Psoas muscle (tissue), 8 donors: Measurements from ENCODE around the gene INSRR. TPM values are rescaled to one million over a fixed set of nuclear protein-coding genes. Genes with fewer than 3 reads are reported as not detected.

Experiments used
- ATAC-seq, 4 donors: fragments of 200-7000 bp; cut with Tn5 transposase; one replicate each; pipeline ENCODE4 v1.9.1; 2020; ENCODE audit warnings: moderate library complexity in 3 of 4, mild to moderate bottlenecking in 2 of 4
- DNase-seq, 2 donors: peaks; one replicate each; pipeline ENCODE4 v3.0.0-alpha.2; 2020
- H3K27ac ChIP-seq: fragments of 200-600 bp; one replicate; pipeline ENCODE4 v1.8.0; 2022
- H3K27me3 ChIP-seq, 3 donors: fragments of 200-600 bp in 1 of 3; one replicate each; pipeline versions ENCODE4 v1.6.1 to v1.8.0; 2013 to 2022; ENCODE audit warnings: low read length in 2 of 3, mild to moderate bottlenecking in 2 of 3, moderate library complexity in 1 of 3; ENCODE audit not compliant: insufficient read depth in 3 of 3
- H3K36me3 ChIP-seq, 2 donors: fragments of 200-600 bp in 1 of 2; one replicate each; pipeline versions ENCODE4 v1.6.1 to v1.8.0; 2013 to 2022; ENCODE audit warnings: low read depth in 1 of 2, mild to moderate bottlenecking in 1 of 2, moderate library complexity in 1 of 2; ENCODE audit not compliant: insufficient read depth in 1 of 2
- H3K4me1 ChIP-seq: fragments of 200-600 bp; one replicate; pipeline ENCODE4 v1.8.0; 2022
- H3K4me3 ChIP-seq: fragments of 200-600 bp; one replicate; pipeline ENCODE4 v1.8.0; 2022; ENCODE audit warnings: mild to moderate bottlenecking
- H3K9me3 ChIP-seq: fragments of 200-600 bp; one replicate; pipeline ENCODE4 v1.8.0; 2022
- CTCF ChIP-seq: fragments of 200-600 bp; IDR thresholded peaks from one replicate; pipeline ENCODE4 v1.8.0; 2022; ENCODE audit warnings: antibody characterized with exemption
- WGBS, 3 donors: extraction: QIAGEN DNeasy Blood & Tissue Kit; methylation state at CpG; one replicate each; pipeline versions ENCODE4 v1.1.6 to v1.1.7; 2013; 5-methylcytosine and 5-hydroxymethylcytosine counted together
- intact Hi-C, 2 donors: fragments of 100-400 bp; cut with DNase I; formaldehyde crosslinking; loops; one replicate each; pipeline versions ENCODE4 v1.11.0 to v1.14.2; 2022
- polyA plus RNA-seq, 3 donors: library from polyadenylated mRNA; stranded (reverse); fragments of 200-250 nt; gene quantifications; one replicate each; pipeline ENCODE4 v1.2.3, GENCODE V29; 2013
- total RNA-seq, 4 donors: library from RNA; stranded (reverse); fragmentation: NEBNext Ultra II Directional in 2 of 4; extraction: Animal tissue kit (Norgen Biotek cat#: 25700) in 2 of 4; gene quantifications; one replicate each; pipeline versions ENCODE4 v1.2.1 to v1.2.4, GENCODE V29; 2021 to 2023
- donor health status: healthy with polysubstance abuse.
- donor health status: DM: no; HTN: no; CAD: no; lungs with moderate emphysema.
- donor health status: Bipolar disorder and iron deficiency.
- donor health status: healthy.
- donor health status: DM: yes; HTN: yes; CAD: no.
- donor health status: DM: no; HTN: no; CAD: no.
- donor health status: DM: no; HTN: no; CAD: no.
- donor health status: DM: yes; HTN: yes; CAD: no.

INSRR gene
- total and polyA plus RNA-seq, 7 donors: under 0.01 to 0.07 TPM; not detected in 5

- DNase-seq (no peak), ATAC-seq (no peak)
- H3K4me1 ChIP-seq: peaks cover 30% of the 10 kb centered on the region
- H3K27ac ChIP-seq: no peak overlapping the region
- no peak overlapping the region for H3K4me3 ChIP-seq
- intact Hi-C loops: no loop called here
- H3K36me3 ChIP-seq: no peaks in the 10 kb centered on the region
- H3K9me3 ChIP-seq: no peaks in the 10 kb centered on the region
- peaks cover 0 to 3% (median 0%) of the 10 kb centered on the region in 3 donors for H3K27me3 ChIP-seq
- 90 to 94% (median 91%) methylated on average over 2 of the region's 2 CpGs for WGBS, 3 donors
- TF ChIP-seq CTCF: no peak
Measured at GRCh38 chr1:156807627-156808026, 51.3 kb downstream of the INSRR start.

GRCh38 chr1:156806512-156807440 is 52.1 kb downstream of the INSRR start:
- DNase-seq: no peak
- no peaks in the 10 kb centered on the region for H3K9me3 ChIP-seq
- no peak overlapping the region for H3K4me3 ChIP-seq
- peaks cover 36% of the 10 kb centered on the region for H3K4me1 ChIP-seq
- peak overlapping the region; percentile 36 for H3K27ac ChIP-seq
- no peak for ATAC-seq
- no peak for TF ChIP-seq CTCF
- WGBS, 3 donors: 66 to 73% (median 71%) methylated on average over 7 of the region's 7 CpGs
- H3K36me3 ChIP-seq: no peaks in the 10 kb centered on the region
- intact Hi-C loops: no loop called here
- no peaks in the 10 kb centered on the region for H3K27me3 ChIP-seq

- peaks cover 45% of the 10 kb centered on the region for H3K4me1 ChIP-seq
- no peaks in the 10 kb centered on the region for H3K27me3 ChIP-seq
- intact Hi-C loops: loop anchor here in 1 of 2 donors (2.0 kb wide), 1 partner anchor 27 kb away; no protein-coding TSS in a partner anchor
- peak overlapping the region; percentile 36 for H3K27ac ChIP-seq
- H3K4me3 ChIP-seq: no peak overlapping the region
- DNase-seq (peak; percentile 57 to 73), ATAC-seq (peak in 2 of 4 donors; percentile 27 to 32)
- 78 to 94% (median 88%) methylated on average over 2 to 3 of the region's 3 CpGs for WGBS, 3 donors
- TF ChIP-seq CTCF: no peak
- H3K9me3 ChIP-seq: no peaks in the 10 kb centered on the region
- peaks cover 0 to 3% of the 10 kb centered on the region in 2 donors for H3K36me3 ChIP-seq
Measured at GRCh38 chr1:156805766-156806511, 53.0 kb downstream of the INSRR start.

GRCh38 chr1:156804572-156805243 is 54.2 kb downstream of the INSRR start:
- no peak for DNase-seq
- H3K9me3 ChIP-seq: no peaks in the 10 kb centered on the region
- intact Hi-C loops: loop anchor here in 1 of 2 donors (2.0 kb wide), 1 partner anchor 28 kb away; no protein-coding TSS in a partner anchor
- no peak overlapping the region for H3K4me3 ChIP-seq
- H3K27me3 ChIP-seq: no peaks in the 10 kb centered on the region
- peaks cover 2 to 15% of the 10 kb centered on the region in 2 donors for H3K36me3 ChIP-seq
- ATAC-seq: peak; percentile 10 to 40 (median 29)
- no peak for TF ChIP-seq CTCF
- 61 to 64% (median 62%) methylated on average over 6 of the region's 6 CpGs for WGBS, 3 donors
- H3K4me1 ChIP-seq: peaks cover 53% of the 10 kb centered on the region
- H3K27ac ChIP-seq: peak overlapping the region; percentile 37
